ENCODE data around the gene RNF126.

RNF126 gene

GRCh38 chr19:648305-648704 lies 14.7 kb downstream of the RNF126 start:
- Histone ChIP-seq H3K4me1 (ENCODE audit: insufficient read depth, low read length) (no peaks in the 10 kb centered on the region), H3K36me3 (ENCODE audit: insufficient read depth, low read depth, low read length) (peaks cover 35% of the 10 kb centered on the region), H3K27me3 (ENCODE audit: insufficient read depth, low read length) (no peaks in the 10 kb centered on the region), H3K9me3 (ENCODE audit: insufficient read depth, low read depth, low read length) (no peaks in the 10 kb centered on the region), H3K27ac (ENCODE audit: low read length) (no peak overlapping the region), H3K4me3 (ENCODE audit: low read length) (no peak overlapping the region), H3K9ac (ENCODE audit: low read depth, low read length) (no peak overlapping the region)

DNA sequence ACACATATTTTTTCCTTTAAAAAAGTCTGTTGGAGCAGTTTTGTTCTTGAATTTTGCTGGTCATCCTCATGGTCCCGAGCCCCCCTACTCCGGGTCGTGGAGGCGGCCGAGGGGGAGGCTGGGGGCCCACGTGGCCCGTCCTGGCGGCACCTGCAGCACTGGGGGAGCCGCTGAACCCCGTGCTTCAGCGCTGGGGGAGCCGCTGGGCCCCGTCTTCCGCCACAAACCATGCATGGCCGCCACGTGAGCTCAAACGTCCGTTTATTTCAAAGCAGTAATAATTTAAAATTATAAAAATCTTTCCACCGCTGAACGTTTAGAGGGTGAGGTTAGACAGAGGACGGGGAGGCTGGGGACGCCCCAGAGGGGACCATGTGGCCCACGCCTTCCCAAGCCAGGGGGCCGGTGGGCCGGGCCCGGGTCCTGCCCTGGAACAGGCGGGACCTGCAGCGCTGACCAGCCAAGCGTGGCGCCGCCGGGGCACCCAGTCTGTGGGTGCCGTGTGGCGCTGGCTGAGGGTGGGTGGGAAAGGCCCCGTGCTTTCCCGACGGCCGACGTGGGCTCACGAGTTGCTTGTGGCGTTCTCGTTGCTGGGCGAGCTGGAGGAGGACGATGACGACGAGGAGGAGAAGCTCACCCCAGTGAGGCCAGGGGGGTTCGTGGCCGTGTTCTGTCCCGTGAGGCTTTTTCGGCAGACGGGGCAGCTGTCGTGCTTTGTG lies 15.3 kb downstream of the RNF126 start:
- H3K27me3 ChIP-seq (ENCODE audit: insufficient read depth, low read length), result no peaks in the 10 kb centered on the region
- no peaks in the 10 kb centered on the region for H3K9me3 ChIP-seq (ENCODE audit: insufficient read depth, low read depth, low read length)
- H3K27ac ChIP-seq (ENCODE audit: low read length), result no peak overlapping the region
- no peak overlapping the region for H3K9ac ChIP-seq (ENCODE audit: low read depth, low read length)
- H3K4me3 ChIP-seq (ENCODE audit: low read length), result no peak overlapping the region
- H3K36me3 ChIP-seq (ENCODE audit: insufficient read depth, low read depth, low read length), result peaks cover 35% of the 10 kb centered on the region
- no peaks in the 10 kb centered on the region for H3K4me1 ChIP-seq (ENCODE audit: insufficient read depth, low read length)

DNA sequence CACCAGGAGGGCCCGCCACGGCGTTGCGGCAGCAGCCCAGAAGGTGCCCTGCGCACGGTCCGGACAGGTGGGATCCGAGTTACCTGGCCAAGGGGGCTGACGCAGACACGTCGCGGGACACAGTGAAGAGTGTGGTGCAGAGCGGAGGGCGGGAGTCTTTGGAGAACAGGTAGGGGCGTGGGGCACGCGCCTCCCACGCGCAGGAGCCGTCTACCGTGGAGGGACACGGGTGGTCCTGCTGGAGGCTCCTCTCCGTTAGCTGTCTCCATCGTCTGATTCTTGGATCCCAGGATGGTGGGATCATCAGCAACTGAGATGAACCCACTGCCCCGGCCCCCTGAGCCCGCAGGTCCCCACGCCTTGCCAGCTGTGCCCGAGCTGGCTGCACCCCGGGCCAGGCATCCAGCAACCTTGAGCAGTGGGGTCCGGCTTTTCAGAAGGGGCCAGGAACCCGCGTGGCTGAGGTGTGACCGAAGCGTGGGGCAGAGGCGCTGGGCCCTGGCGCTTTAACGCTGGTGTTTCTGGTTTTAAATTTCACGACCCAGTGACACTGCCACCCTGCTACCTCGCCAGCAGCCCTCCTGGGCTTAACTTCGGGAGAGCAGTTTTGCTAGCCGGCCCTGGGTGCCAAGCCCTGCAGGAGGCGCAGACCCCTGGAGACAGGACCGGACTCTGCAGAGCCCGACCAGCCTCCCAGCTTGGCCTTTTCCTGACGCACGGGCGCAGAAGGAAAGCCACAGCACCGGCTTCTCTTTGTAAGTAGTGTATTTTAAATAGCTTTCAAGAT lies 16.0 kb downstream of the RNF126 start:
- H3K27me3 ChIP-seq (ENCODE audit: insufficient read depth, low read length), result no peaks in the 10 kb centered on the region
- H3K4me1 ChIP-seq (ENCODE audit: insufficient read depth, low read length), result no peaks in the 10 kb centered on the region
- H3K27ac ChIP-seq (ENCODE audit: low read length), result no peak overlapping the region
- peaks cover 35% of the 10 kb centered on the region for H3K36me3 ChIP-seq (ENCODE audit: insufficient read depth, low read depth, low read length)
- no peak overlapping the region for H3K9ac ChIP-seq (ENCODE audit: low read depth, low read length)
- H3K9me3 ChIP-seq (ENCODE audit: insufficient read depth, low read depth, low read length), result no peaks in the 10 kb centered on the region
- no peak overlapping the region for H3K4me3 ChIP-seq (ENCODE audit: low read length)

DNA sequence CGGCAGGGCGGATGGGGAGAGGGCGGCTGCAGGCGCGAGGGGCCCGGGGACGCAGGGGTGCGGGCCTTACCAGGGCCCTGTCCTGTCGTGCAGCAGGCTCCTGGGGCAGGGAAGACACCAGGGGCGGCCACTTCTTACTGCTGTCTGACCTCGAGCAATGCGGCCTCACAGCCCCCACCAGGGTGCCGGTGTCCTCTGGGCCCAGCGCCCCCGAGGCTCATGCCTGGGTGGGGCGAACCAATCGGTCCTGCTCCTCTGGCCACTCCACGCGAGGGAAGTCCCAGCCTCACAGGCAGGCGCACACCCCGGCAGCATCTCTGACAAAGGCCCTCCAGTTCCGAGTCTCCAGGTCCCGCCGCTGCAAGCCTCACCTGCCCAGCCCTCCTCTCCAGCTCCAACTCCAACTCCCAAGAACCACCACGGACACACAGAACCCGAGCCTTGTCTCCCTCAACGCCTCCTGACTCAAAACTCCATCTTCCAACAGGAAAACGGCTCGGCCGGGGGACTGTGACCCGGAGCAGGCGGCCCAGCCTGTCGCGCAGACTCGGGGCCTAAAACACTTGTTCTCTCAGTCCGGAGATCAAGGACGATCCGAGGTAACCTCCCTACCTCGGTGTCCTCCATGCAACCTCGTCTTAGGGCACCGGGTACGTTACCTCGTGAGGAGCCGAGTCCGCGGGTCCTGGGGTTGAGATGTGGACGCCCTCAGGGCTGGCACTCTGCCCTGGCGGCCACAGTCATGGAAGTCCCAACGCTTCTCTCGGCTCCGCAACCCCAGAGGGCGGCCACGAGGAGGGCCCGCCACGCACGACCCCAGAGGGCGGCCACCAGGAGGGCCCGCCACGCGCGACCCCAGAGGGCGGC lies 16.9 kb downstream of the RNF126 start:
- peaks cover 30% of the 10 kb centered on the region for H3K36me3 ChIP-seq (ENCODE audit: insufficient read depth, low read depth, low read length)
- H3K27ac ChIP-seq (ENCODE audit: low read length), result no peak overlapping the region
- H3K4me1 ChIP-seq (ENCODE audit: insufficient read depth, low read length), result no peaks in the 10 kb centered on the region
- H3K4me3 ChIP-seq (ENCODE audit: low read length), result no peak overlapping the region
- no peak overlapping the region for H3K9ac ChIP-seq (ENCODE audit: low read depth, low read length)
- no peaks in the 10 kb centered on the region for H3K27me3 ChIP-seq (ENCODE audit: insufficient read depth, low read length)
- H3K9me3 ChIP-seq (ENCODE audit: insufficient read depth, low read depth, low read length), result no peaks in the 10 kb centered on the region

GRCh38 chr19:644789-645188 lies 18.2 kb downstream of the RNF126 start:
- no peaks in the 10 kb centered on the region for H3K9me3 ChIP-seq (ENCODE audit: insufficient read depth, low read depth, low read length)
- no peak overlapping the region for H3K27ac ChIP-seq (ENCODE audit: low read length)
- peaks cover 24% of the 10 kb centered on the region for H3K36me3 ChIP-seq (ENCODE audit: insufficient read depth, low read depth, low read length)
- no peak overlapping the region for H3K4me3 ChIP-seq (ENCODE audit: low read length)
- no peak overlapping the region for H3K9ac ChIP-seq (ENCODE audit: low read depth, low read length)
- H3K27me3 ChIP-seq (ENCODE audit: insufficient read depth, low read length), result no peaks in the 10 kb centered on the region
- H3K4me1 ChIP-seq (ENCODE audit: insufficient read depth, low read length), result no peaks in the 10 kb centered on the region

DNA sequence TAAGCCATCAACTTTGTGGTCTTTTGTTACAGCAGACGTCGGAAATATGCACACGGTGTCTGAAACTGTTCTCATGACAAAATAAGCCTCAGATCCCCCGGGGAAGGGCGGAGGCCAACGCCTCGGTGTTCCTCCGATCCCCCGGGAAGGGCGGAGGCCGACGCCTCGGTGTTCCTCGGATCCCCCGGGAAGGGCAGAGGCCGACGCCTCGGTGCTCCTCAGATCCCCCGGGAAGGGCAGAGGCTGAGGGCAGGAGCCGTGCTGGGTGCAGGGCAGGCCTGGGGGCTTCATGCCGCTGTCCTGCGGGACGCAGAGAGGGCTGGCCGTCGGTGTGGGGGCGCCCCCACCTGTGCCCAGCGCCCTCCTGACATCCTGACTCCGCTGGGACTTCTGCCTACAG lies 18.7 kb downstream of the RNF126 start:
- Histone ChIP-seq H3K36me3 (ENCODE audit: insufficient read depth, low read depth, low read length) (peaks cover 21% of the 10 kb centered on the region), H3K9ac (ENCODE audit: low read depth, low read length) (no peak overlapping the region), H3K9me3 (ENCODE audit: insufficient read depth, low read depth, low read length) (no peaks in the 10 kb centered on the region), H3K4me3 (ENCODE audit: low read length) (no peak overlapping the region), H3K27ac (ENCODE audit: low read length) (no peak overlapping the region), H3K4me1 (ENCODE audit: insufficient read depth, low read length) (no peaks in the 10 kb centered on the region), H3K27me3 (ENCODE audit: insufficient read depth, low read length) (peaks cover under 1% of the 10 kb centered on the region; the same call in 1 of the 2 replicates)

DNA sequence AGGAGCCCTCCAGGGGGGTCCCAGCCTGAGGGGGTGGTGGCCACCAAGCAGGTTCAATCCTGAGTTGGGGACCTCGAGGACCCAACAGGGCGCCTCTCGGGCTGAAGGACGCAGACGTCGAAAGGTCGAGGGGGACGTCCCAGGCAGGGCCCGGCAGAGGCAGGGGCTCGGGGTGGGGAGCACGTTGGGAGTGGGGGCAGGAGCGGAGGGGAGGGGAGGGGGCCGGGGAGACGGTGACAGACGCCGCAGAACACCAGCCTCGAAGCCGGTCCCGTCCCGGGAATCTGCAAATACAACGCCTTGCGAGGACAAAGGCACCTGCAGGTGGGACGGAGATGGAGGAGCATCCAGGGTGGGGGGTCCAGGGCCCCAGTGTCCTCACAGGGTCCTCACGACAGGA lies 19.3 kb downstream of the RNF126 start:
- Histone ChIP-seq H3K9me3 (ENCODE audit: insufficient read depth, low read depth, low read length) (no peaks in the 10 kb centered on the region), H3K36me3 (ENCODE audit: insufficient read depth, low read depth, low read length) (peaks cover 16% of the 10 kb centered on the region), H3K4me1 (ENCODE audit: insufficient read depth, low read length) (no peaks in the 10 kb centered on the region), H3K4me3 (ENCODE audit: low read length) (no peak overlapping the region), H3K27ac (ENCODE audit: low read length) (no peak overlapping the region), H3K27me3 (ENCODE audit: insufficient read depth, low read length) (peaks cover 7% of the 10 kb centered on the region), H3K9ac (ENCODE audit: low read depth, low read length) (no peak overlapping the region)

DNA sequence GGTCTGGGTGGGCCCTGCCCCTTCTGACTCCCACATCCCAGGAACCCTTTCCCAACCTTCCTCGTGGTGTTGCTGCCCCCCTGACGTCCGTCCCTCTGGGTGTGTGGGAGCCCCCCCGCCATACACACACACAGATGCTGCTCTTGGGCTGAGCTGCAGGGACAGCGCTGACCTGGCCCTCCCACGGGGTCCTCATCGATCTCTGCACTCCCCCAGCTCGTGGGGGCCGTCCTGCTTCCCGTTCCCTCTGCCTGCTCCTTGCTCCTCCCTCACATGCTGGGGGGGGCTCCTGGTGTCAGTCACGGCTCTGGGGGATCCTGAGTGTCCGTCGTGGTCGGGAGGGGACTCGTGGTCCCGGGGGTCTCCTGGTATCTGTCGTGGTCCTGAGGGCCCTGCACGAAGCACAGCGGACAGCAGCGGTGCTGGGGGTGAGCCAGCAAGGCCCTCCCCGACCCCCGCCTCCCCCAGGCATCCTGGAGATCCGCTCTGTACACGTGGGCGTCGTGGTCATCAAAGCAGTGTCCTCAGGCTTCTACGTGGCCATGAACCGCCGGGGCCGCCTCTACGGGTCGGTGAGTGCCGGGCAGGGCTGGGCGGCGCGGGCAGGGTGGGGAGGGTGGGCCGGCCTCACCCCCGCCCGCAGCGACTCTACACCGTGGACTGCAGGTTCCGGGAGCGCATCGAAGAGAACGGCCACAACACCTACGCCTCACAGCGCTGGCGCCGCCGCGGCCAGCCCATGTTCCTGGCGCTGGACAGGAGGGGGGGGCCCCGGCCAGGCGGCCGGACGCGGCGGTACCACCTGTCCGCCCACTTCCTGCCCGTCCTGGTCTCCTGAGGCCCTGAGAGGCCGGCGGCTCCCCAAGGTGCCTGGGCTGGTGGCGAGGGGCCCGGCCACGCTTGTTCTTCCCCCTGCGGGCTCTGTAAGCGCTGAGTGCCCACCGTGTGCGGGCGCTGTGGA lies 20.0 kb downstream of the RNF126 start:
- H3K36me3 ChIP-seq (ENCODE audit: insufficient read depth, low read depth, low read length), result peaks cover 12% of the 10 kb centered on the region
- no peaks in the 10 kb centered on the region for H3K9me3 ChIP-seq (ENCODE audit: insufficient read depth, low read depth, low read length)
- peaks cover 14% of the 10 kb centered on the region for H3K27me3 ChIP-seq (ENCODE audit: insufficient read depth, low read length)
- H3K27ac ChIP-seq (ENCODE audit: low read length), result no peak overlapping the region
- H3K4me1 ChIP-seq (ENCODE audit: insufficient read depth, low read length), result no peaks in the 10 kb centered on the region
- no peak overlapping the region for H3K9ac ChIP-seq (ENCODE audit: low read depth, low read length)
- no peak overlapping the region for H3K4me3 ChIP-seq (ENCODE audit: low read length)

- H3K9me3 ChIP-seq (ENCODE audit: insufficient read depth, low read depth, low read length), result no peaks in the 10 kb centered on the region
- H3K9ac ChIP-seq (ENCODE audit: low read depth, low read length), result no peak overlapping the region
- no peaks in the 10 kb centered on the region for H3K4me1 ChIP-seq (ENCODE audit: insufficient read depth, low read length)
- peaks cover 1% of the 10 kb centered on the region; the same call in 1 of the 2 replicates for H3K36me3 ChIP-seq (ENCODE audit: insufficient read depth, low read depth, low read length)
- no peak overlapping the region for H3K4me3 ChIP-seq (ENCODE audit: low read length)
- H3K27me3 ChIP-seq (ENCODE audit: insufficient read depth, low read length), result peaks cover 26% of the 10 kb centered on the region
- no peak overlapping the region for H3K27ac ChIP-seq (ENCODE audit: low read length)
Observed at GRCh38 chr19:641702-642101, 21.3 kb downstream of the RNF126 start.

- Histone ChIP-seq H3K9me3 (ENCODE audit: insufficient read depth, low read depth, low read length) (no peaks in the 10 kb centered on the region), H3K27me3 (ENCODE audit: insufficient read depth, low read length) (peaks cover 26% of the 10 kb centered on the region), H3K4me3 (ENCODE audit: low read length) (no peak overlapping the region), H3K36me3 (ENCODE audit: insufficient read depth, low read depth, low read length) (no peaks in the 10 kb centered on the region), H3K9ac (ENCODE audit: low read depth, low read length) (no peak overlapping the region), H3K27ac (ENCODE audit: low read length) (no peak overlapping the region), H3K4me1 (ENCODE audit: insufficient read depth, low read length) (no peaks in the 10 kb centered on the region)
Observed at GRCh38 chr19:640606-641189, 22.3 kb downstream of the RNF126 start.

All from iPS-20b (cell line).